IMR-90 (cell line): Measurements from ENCODE around the gene ALOX15. TPM values are rescaled to one million over a fixed set of nuclear protein-coding genes. Genes with fewer than 3 reads are reported as not detected.

Experiments
- ATAC-seq: fragments of 200-7000 bp; cut with Tn5 transposase; 2 replicates; pipeline ENCODE4 v1.9.1; 2020; ENCODE audit warnings: low read depth, mild to moderate bottlenecking, moderate library complexity
- BruUV-seq: library from RNA; stranded (reverse); fragments of 400-500 nt; replicated peaks from 2 replicates; lab custom pipeline; 2021; lab: Mats Ljungman, UMichigan
- CTCF ChIA-PET: fragments of 300-600 bp; formaldehyde crosslinking; extraction: SDS; loops from one replicate; lab custom pipeline; 2021; ENCODE audit warnings: antibody characterized with exemption; lab: Yijun Ruan, JAX
- POLR2A ChIA-PET: fragments of 300-600 bp; sonication (Branson Sonifier 250); formaldehyde crosslinking; loops from one replicate; lab custom pipeline; 2022; ENCODE audit warnings: antibody characterized with exemption; ENCODE audit not compliant: unreplicated experiment; lab: Charles Lee
- DNase-seq: peaks from one replicate; pipeline ENCODE4 v3.0.0; 2013
- H2AFZ ChIP-seq: replicated peaks from 2 replicates; pipeline ENCODE3; 2013; ENCODE audit warnings: low read length, mild to moderate bottlenecking; ENCODE audit not compliant: poor library complexity
- H2AK5ac ChIP-seq: 2 replicates; pipeline ENCODE4 v1.6.1; 2013; ENCODE audit warnings: low read depth, low read length, inconsistent platforms
- H2AK9ac ChIP-seq: replicated peaks from 2 replicates; pipeline ENCODE3; 2013; ENCODE audit warnings: mild to moderate bottlenecking, low read depth, low read length, moderate library complexity; ENCODE audit not compliant: poor library complexity
- H2BK120ac ChIP-seq: 2 replicates; pipeline ENCODE4 v1.6.1; 2013; ENCODE audit warnings: low read depth, low read length, inconsistent platforms
- H2BK15ac ChIP-seq: 3 replicates; pipeline ENCODE4 v1.6.1; 2013; ENCODE audit warnings: low read depth, low read length, inconsistent platforms
- H2BK20ac ChIP-seq: 2 replicates; pipeline ENCODE4 v1.6.1; 2013; ENCODE audit warnings: low read depth, mild to moderate bottlenecking, inconsistent platforms, low read length, moderate library complexity
- H2BK5ac ChIP-seq: 2 replicates; pipeline ENCODE4 v1.6.1; 2013; ENCODE audit warnings: mild to moderate bottlenecking, low read depth, low read length, inconsistent platforms; ENCODE audit not compliant: poor library complexity, severe bottlenecking
- H3K14ac ChIP-seq: replicated peaks from 2 replicates; pipeline ENCODE4 v1.6.1; 2013; ENCODE audit warnings: low read depth, low read length, inconsistent platforms
- H3K18ac ChIP-seq: 2 replicates; pipeline ENCODE4 v1.6.1; 2013; ENCODE audit warnings: low read depth, low read length, control low read depth
- H3K23ac ChIP-seq: 2 replicates; pipeline ENCODE4 v1.6.1; 2013; ENCODE audit warnings: low read depth, low read length, inconsistent platforms
- H3K27ac ChIP-seq: 2 replicates; pipeline ENCODE4 v1.5.1; 2013; ENCODE audit warnings: mild to moderate bottlenecking, control low read depth, low read length; ENCODE audit not compliant: insufficient read depth
- H3K27me3 ChIP-seq: 2 replicates; pipeline ENCODE4 v1.6.1; 2013; ENCODE audit warnings: low read length; ENCODE audit not compliant: control insufficient read depth, insufficient read depth
- H3K36me3 ChIP-seq: 2 replicates; pipeline ENCODE4 v1.6.1; 2013; ENCODE audit warnings: low read length, mixed read lengths; ENCODE audit not compliant: control insufficient read depth, insufficient read depth
- H3K4ac ChIP-seq: 2 replicates; pipeline ENCODE4 v1.6.1; 2013; ENCODE audit warnings: low read depth, low read length, inconsistent platforms
- H3K4me1 ChIP-seq: 2 replicates; pipeline ENCODE4 v1.6.1; 2013; ENCODE audit warnings: low read length, mixed read lengths; ENCODE audit not compliant: control insufficient read depth, insufficient read depth
- H3K4me2 ChIP-seq: 2 replicates; pipeline ENCODE4 v1.6.1; 2013; ENCODE audit warnings: low read depth, mild to moderate bottlenecking, control low read depth, low read length, moderate library complexity
- H3K4me3 ChIP-seq: 2 replicates; pipeline ENCODE4 v1.5.1; 2013; ENCODE audit warnings: low read depth, mild to moderate bottlenecking, control low read depth, low read length, moderate library complexity; ENCODE audit not compliant: insufficient read depth
- H3K56ac ChIP-seq: 2 replicates; pipeline ENCODE4 v1.6.1; 2013; ENCODE audit warnings: low read length, inconsistent platforms; ENCODE audit not compliant: insufficient read depth; ENCODE audit errors: extremely low read depth
- H3K79me1 ChIP-seq, 2 experiments: 2 replicates each; pipeline ENCODE4 v1.6.1; 2013; ENCODE audit warnings: low read length in 2 of 2, inconsistent platforms in 1 of 2, low read depth in 1 of 2
- H3K9ac ChIP-seq: 2 replicates; pipeline ENCODE4 v1.6.1; 2013; ENCODE audit warnings: low read depth, low read length, control low read depth
- H3K9me1 ChIP-seq: 2 replicates; pipeline ENCODE4 v1.6.1; 2013; ENCODE audit warnings: low read length, inconsistent platforms; ENCODE audit not compliant: insufficient read depth
- H3K9me3 ChIP-seq: 2 replicates; pipeline ENCODE4 v1.6.1; 2013; ENCODE audit warnings: low read length; ENCODE audit not compliant: control insufficient read depth, insufficient read depth
- H4K20me1 ChIP-seq: 2 replicates; pipeline ENCODE4 v1.6.1; 2013; ENCODE audit warnings: low read length, inconsistent platforms; ENCODE audit not compliant: insufficient read depth
- H4K5ac ChIP-seq: 2 replicates; pipeline ENCODE4 v1.6.1; 2013; ENCODE audit warnings: mild to moderate bottlenecking, low read depth, low read length, control low read depth
- H4K8ac ChIP-seq, 2 experiments: 2 replicates each; pipeline ENCODE4 v1.6.1; 2013; ENCODE audit warnings: low read depth in 2 of 2, low read length in 2 of 2, control low read depth in 1 of 2, inconsistent platforms in 1 of 2
- H4K91ac ChIP-seq: 2 replicates; pipeline ENCODE4 v1.6.1; 2013; ENCODE audit warnings: low read depth, low read length, inconsistent platforms; ENCODE audit not compliant: insufficient read depth
- BHLHE40 ChIP-seq: fragments of 150-350 bp; IDR thresholded peaks from 2 replicates; pipeline ENCODE4 v1.6.1; 2016; ENCODE audit warnings: mild to moderate bottlenecking, low read depth, low read length
- FOS ChIP-seq: fragments of 150-350 bp; IDR thresholded peaks from 2 replicates; pipeline ENCODE4 v1.6.1; 2016; ENCODE audit warnings: low read depth, low read length
- MAZ ChIP-seq: IDR thresholded peaks from 2 replicates; pipeline ENCODE4 v1.6.1; 2012; ENCODE audit warnings: low read depth, mild to moderate bottlenecking, low read length, improper control_type of control experiment, moderate library complexity, borderline replicate concordance
- NFE2L2 ChIP-seq: fragments of 150-350 bp; IDR thresholded peaks from 2 replicates; pipeline ENCODE4 v1.6.1; 2016; ENCODE audit warnings: low read depth, mild to moderate bottlenecking, low read length
- RAD21 ChIP-seq: IDR thresholded peaks from 2 replicates; pipeline ENCODE4 v1.6.1; 2012; ENCODE audit warnings: low read length, improper control_type of control experiment
- RCOR1 ChIP-seq: IDR thresholded peaks from 2 replicates; pipeline ENCODE4 v1.6.1; 2012; ENCODE audit warnings: mild to moderate bottlenecking, low read length, improper control_type of control experiment; ENCODE audit not compliant: insufficient replicate concordance
- WGBS, 2 experiments: methylation state at CpG; one replicate each; pipeline versions ENCODE4 v1.1.5 to v1.1.7; 2013; ENCODE audit warnings: missing lambda C conversion rate in 2 of 2; ENCODE audit not compliant: insufficient read length in 1 of 2; ENCODE audit errors: extremely low coverage in 2 of 2; 5-methylcytosine and 5-hydroxymethylcytosine counted together
- dilution Hi-C: fragments of 300-500 bp; cut with HindIII; formaldehyde crosslinking; loops from one replicate; pipeline ENCODE4 v1.14.3; 2018; ENCODE audit warnings: low sequenced_read_pairs; ENCODE audit not compliant: unreplicated experiment
- in situ Hi-C: fragments of 300-500 bp; cut with MboI; formaldehyde crosslinking; loops from 3 replicates; pipeline ENCODE4 v1.14.3; 2019; ENCODE audit warnings: low sequenced_read_pairs, inconsistent platforms, mixed read lengths
- intact Hi-C: fragments of 100-400 bp; cut with micrococcal nuclease; formaldehyde crosslinking; loops from 2 replicates; pipeline ENCODE4 v1.10.0; 2022
- microRNA-seq, 2 experiments: library from miRNA; stranded (forward) in 1 of 2; unstranded in 1 of 2; fragments of 10-50 nt in 1 of 2; fragments of <30 nt in 1 of 2; gene quantifications in 1 of 2; microRNA quantifications in 1 of 2; one replicate each; pipeline versions ENCODE3 to v1.1.0; 2013 to 2020; ENCODE audit not compliant: insufficient read depth in 1 of 2, insufficient read length in 1 of 2, unreplicated experiment in 1 of 2
- polyA plus RNA-seq, 3 experiments: library from polyadenylated mRNA; depleted of rRNA; stranded (reverse); fragments of >200 nt; gene quantifications; 2 replicates each; pipeline ENCODE4 v1.2.3, GENCODE V29; 2012; ENCODE audit warnings: low replicate concordance in 1 of 3
- small RNA-seq, 5 experiments: library from RNA; depleted of rRNA; stranded (forward); fragments of <200 nt; gene quantifications; one replicate each; pipeline ENCODE3, GENCODE V24; 2012
- total RNA-seq: library from RNA; depleted of rRNA; stranded (reverse); fragments of >200 nt; gene quantifications from 2 replicates; pipeline ENCODE4 v1.2.3, GENCODE V29; 2012; rRNA removed

ALOX15 gene
- total and polyA plus RNA-seq, 2 of the 4 experiments (the other 2 are of a cell fraction): not detected

DNA sequence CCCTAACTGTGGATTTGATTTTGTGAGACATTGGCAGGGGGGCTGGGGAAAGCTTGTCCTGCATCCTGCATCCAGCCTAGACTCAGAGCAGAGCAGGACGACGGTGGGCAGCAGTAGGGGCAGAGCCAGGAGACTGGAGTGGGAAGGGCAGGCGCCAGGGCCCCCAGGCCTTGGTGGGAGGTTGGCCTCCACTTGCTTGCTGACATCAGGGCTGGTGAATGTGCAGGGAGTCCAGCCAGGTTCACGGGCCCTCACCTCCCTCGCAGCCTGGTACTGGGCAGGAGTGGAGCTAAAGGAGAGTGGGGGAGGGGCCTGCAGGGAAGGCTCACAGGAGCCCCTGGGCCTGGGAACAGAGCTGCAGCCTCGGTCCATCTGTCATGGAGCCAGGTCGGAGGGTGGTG, 59.4 kb downstream of the ALOX15 start:
- Histone ChIP-seq H3K23ac (no peak overlapping the region), H4K8ac (no peak overlapping the region), H3K36me3 (no peaks in the 10 kb centered on the region), H3K4me1 (no peaks in the 10 kb centered on the region; the same call in 1 of the 2 replicates), H2BK120ac (no peak overlapping the region), H2BK20ac (no peak overlapping the region), H3K27ac (no peak overlapping the region), H3K4me2 (no peak overlapping the region), H3K4ac (no peak overlapping the region), H3K4me3 (no peak overlapping the region), H3K79me1 (no peaks in the 10 kb centered on the region), H2BK5ac (no peak overlapping the region), H2AK5ac (no peak overlapping the region), H3K56ac (no peak overlapping the region), H3K27me3 (peaks cover 64% of the 10 kb centered on the region), H3K18ac (no peak overlapping the region), H2AK9ac (no peak overlapping the region), H3K9me1 (no peaks in the 10 kb centered on the region), H3K9me3 (no peaks in the 10 kb centered on the region), H4K91ac (no peak overlapping the region), H3K9ac (no peak overlapping the region), H3K14ac (no peak overlapping the region), H2BK15ac (no peak overlapping the region), H4K5ac (no peak overlapping the region), H4K20me1 (no peaks in the 10 kb centered on the region), H2AFZ (no peak overlapping the region)
- ChIA-PET CTCF (no interaction called here), POLR2A (no interaction called here)
- WGBS, 2 experiments: 50% methylated on average over 2 of the region's 7 CpGs; no CpG with 5 or more reads in 1 of the 2 experiments
- dilution Hi-C loops (no loop called here), intact Hi-C loops (no loop called here), in situ Hi-C loops (no loop called here)
- no peak for DNase-seq
- ATAC-seq: no peak
- no peak for TF ChIP-seq RAD21
- no peak for TF ChIP-seq RCOR1
- TF ChIP-seq NFE2L2: no peak
- TF ChIP-seq BHLHE40: no peak
- TF ChIP-seq FOS: no peak
- TF ChIP-seq MAZ: no peak
- BruUV-seq: no TSS peak

Small RNAs within 50 kb of the gene (microRNA-seq; reads per million reads assigned to microRNA genes)
- not detected for gene RNU6-955P (ENCODE audit: insufficient read depth, insufficient read length)

Small RNAs within 50 kb of the gene (small RNA-seq; reads per million reads assigned to genes)
- 0 reads per million in 5 experiments for gene RNU6-955P

Other genes with a start within 250 kb of the ALOX15 start
- gene SPNS3, start 207.7 kb downstream of the ALOX15 start, total RNA-seq: 0.18 TPM in 1 of 2 replicates, not detected in the other
- gene SPNS3, start 207.7 kb downstream of the ALOX15 start, polyA plus RNA-seq (2012; rRNA removed): not detected in 2 replicates
- gene SPNS2, start 142.8 kb downstream of the ALOX15 start, total RNA-seq: under 0.01 TPM in 1 of 2 replicates, not detected in the other
- not detected in 2 replicates for gene SPNS2, start 142.8 kb downstream of the ALOX15 start, polyA plus RNA-seq (2012; rRNA removed)
- 22.6 and 24.7 TPM in 2 replicates for gene MYBBP1A, start 86.3 kb downstream of the ALOX15 start, total RNA-seq
- 45.9 and 53.0 TPM in 2 replicates for gene MYBBP1A, start 86.3 kb downstream of the ALOX15 start, polyA plus RNA-seq (2012; rRNA removed)
- not detected in 2 replicates for gene GGT6, start 81.1 kb downstream of the ALOX15 start, total RNA-seq
- not detected in 2 replicates for gene GGT6, start 81.1 kb downstream of the ALOX15 start, polyA plus RNA-seq (2012; rRNA removed)
- gene SMTNL2, start 57.1 kb downstream of the ALOX15 start, total RNA-seq: not detected in 2 replicates
- not detected in 2 replicates for gene SMTNL2, start 57.1 kb downstream of the ALOX15 start, polyA plus RNA-seq (2012; rRNA removed)
- gene PELP1, start 62.5 kb upstream of the ALOX15 start, total RNA-seq: 6.3 and 9.2 TPM in 2 replicates
- gene PELP1, start 62.5 kb upstream of the ALOX15 start, polyA plus RNA-seq (2012; rRNA removed): 20.8 and 24.0 TPM in 2 replicates
- 3.9 and 6.1 TPM in 2 replicates for gene ARRB2, start 69.0 kb upstream of the ALOX15 start, total RNA-seq
- gene ARRB2, start 69.0 kb upstream of the ALOX15 start, polyA plus RNA-seq (2012; rRNA removed): 10.6 and 12.5 TPM in 2 replicates
- 9.9 and 10.3 TPM in 2 replicates for gene MED11, start 89.8 kb upstream of the ALOX15 start, total RNA-seq
- 23.3 and 24.1 TPM in 2 replicates for gene MED11, start 89.8 kb upstream of the ALOX15 start, polyA plus RNA-seq (2012; rRNA removed)
- under 0.01 TPM in 1 of 2 replicates, not detected in the other for gene ZMYND15, start 98.2 kb upstream of the ALOX15 start, total RNA-seq
- 0.07 and 0.14 TPM in 2 replicates for gene ZMYND15, start 98.2 kb upstream of the ALOX15 start, polyA plus RNA-seq (2012; rRNA removed)
- gene CXCL16, start 98.2 kb upstream of the ALOX15 start, total RNA-seq: 0.28 and 0.36 TPM in 2 replicates
- gene CXCL16, start 98.2 kb upstream of the ALOX15 start, polyA plus RNA-seq (2012; rRNA removed): 1.2 and 1.6 TPM in 2 replicates
- gene TM4SF5, start 130.2 kb upstream of the ALOX15 start, total RNA-seq: not detected in 2 replicates
- gene TM4SF5, start 130.2 kb upstream of the ALOX15 start, polyA plus RNA-seq (2012; rRNA removed): not detected in 2 replicates
- gene VMO1, start 144.7 kb upstream of the ALOX15 start, total RNA-seq: not detected in 2 replicates
- 0.14 TPM in 1 of 2 replicates, not detected in the other for gene VMO1, start 144.7 kb upstream of the ALOX15 start, polyA plus RNA-seq (2012; rRNA removed)
- not detected in 2 replicates for gene GLTPD2, start 147.3 kb upstream of the ALOX15 start, total RNA-seq
- not detected in 2 replicates for gene GLTPD2, start 147.3 kb upstream of the ALOX15 start, polyA plus RNA-seq (2012; rRNA removed)
- 217 and 244 TPM in 2 replicates for gene PSMB6, start 154.5 kb upstream of the ALOX15 start, total RNA-seq
- gene PSMB6, start 154.5 kb upstream of the ALOX15 start, polyA plus RNA-seq (2012; rRNA removed): 254 and 291 TPM in 2 replicates
- gene PLD2, start 165.5 kb upstream of the ALOX15 start, total RNA-seq: 9.4 and 12.5 TPM in 2 replicates
- 28.0 and 28.8 TPM in 2 replicates for gene PLD2, start 165.5 kb upstream of the ALOX15 start, polyA plus RNA-seq (2012; rRNA removed)
- gene MINK1, start 191.7 kb upstream of the ALOX15 start, total RNA-seq: 12.2 and 12.8 TPM in 2 replicates
- gene MINK1, start 191.7 kb upstream of the ALOX15 start, polyA plus RNA-seq (2012; rRNA removed): 40.9 and 41.3 TPM in 2 replicates